Ascending aorta (tissue), 2 donors: ENCODE measurements around the gene CHST11. TPM values are rescaled to one million over a fixed set of nuclear protein-coding genes. Genes with fewer than 3 reads are reported as not detected.

Experiments used
- DNase-seq, 2 donors: peaks; one replicate each; pipeline ENCODE4 v3.0.0-alpha.2; 2019; ENCODE audit warnings: low spot score in 2 of 2
- H3K27ac ChIP-seq, 2 donors: fragments of 200-600 bp; sonication (generic); one replicate each; pipeline ENCODE4 v1.5.1; 2016 to 2017; ENCODE audit warnings: mild to moderate bottlenecking in 1 of 2
- H3K27me3 ChIP-seq: fragments of 200-600 bp; sonication (generic); one replicate; pipeline ENCODE4 v1.5.1; 2017
- H3K36me3 ChIP-seq, 2 donors: fragments of 200-600 bp; sonication (generic); one replicate each; pipeline ENCODE4 v1.5.1; 2016
- H3K4me1 ChIP-seq, 2 donors: fragments of 200-600 bp; sonication (generic); one replicate each; pipeline ENCODE4 v1.5.1; 2016 to 2017; ENCODE audit warnings: mild to moderate bottlenecking in 1 of 2
- H3K4me3 ChIP-seq, 2 donors: fragments of 200-600 bp; sonication (generic); one replicate each; pipeline ENCODE4 v1.5.1; 2016 to 2017; ENCODE audit warnings: mild to moderate bottlenecking in 1 of 2
- H3K9me3 ChIP-seq, 2 donors: fragments of 200-600 bp; sonication (generic); one replicate each; pipeline ENCODE4 v1.5.1; 2016
- CTCF ChIP-seq, 3 experiments: fragments of 200-600 bp in 2 of 3; fragments of 450-650 bp in 1 of 3; sonication (generic) in 2 of 3; IDR thresholded peaks; one replicate each; pipeline ENCODE4 v1.5.1; 2016 to 2019; ENCODE audit warnings: antibody characterized with exemption in 3 of 3, mild to moderate bottlenecking in 1 of 3, moderate library complexity in 1 of 3
- intact Hi-C: fragments of 100-400 bp; cut with DNase I; formaldehyde crosslinking; loops from one replicate; pipeline ENCODE4 v1.15.1; 2023
- total RNA-seq: library from RNA; depleted of rRNA; stranded (reverse); fragments of >200 nt; gene quantifications from one replicate; pipeline ENCODE4 v1.1.0, GENCODE V29; 2016

CHST11 gene
- total RNA-seq, 1 donor from 2014 or later = 63.2 TPM

GRCh38 chr12:104600790-104601739, 144.3 kb downstream of the CHST11 start:
- Histone ChIP-seq H3K27me3 (no peaks in the 10 kb centered on the region), H3K4me1 (peaks cover 0 to 25% of the 10 kb centered on the region in 2 donors)
- DNase-seq = no peak

GRCh38 chr12:104602406-104602805, 145.7 kb downstream of the CHST11 start:
- Histone ChIP-seq H3K36me3 (no peaks in the 10 kb centered on the region), H3K4me1 (peaks cover 0 to 22% of the 10 kb centered on the region in 2 donors), H3K27me3 (no peaks in the 10 kb centered on the region), H3K9me3 (no peaks in the 10 kb centered on the region), H3K27ac (no peak overlapping the region), H3K4me3 (no peak overlapping the region)
- no peak for DNase-seq
- no peak for TF ChIP-seq CTCF (IDR thresholded peaks at IDR 0.05)
- intact Hi-C loops = loop anchor here (5.0 kb wide), 1 partner anchor 70 kb away; no protein-coding TSS in a partner anchor

More at GRCh38 chr12:104600790-104601739, 144.3 kb downstream of the CHST11 start:
- H3K36me3 ChIP-seq = no peaks in the 10 kb centered on the region
- TF ChIP-seq CTCF (IDR thresholded peaks at IDR 0.05) = no peak
- H3K4me3 ChIP-seq = no peak overlapping the region
- no peak overlapping the region for H3K27ac ChIP-seq
- intact Hi-C loops = loop anchor here (5.0 kb wide), 1 partner anchor 71 kb away; no protein-coding TSS in a partner anchor
- no peaks in the 10 kb centered on the region for H3K9me3 ChIP-seq

GRCh38 chr12:104602896-104603295, 146.1 kb downstream of the CHST11 start:
- DNase-seq = no peak
- intact Hi-C loops = loop anchor here (5.0 kb wide), 1 partner anchor 69 kb away; no protein-coding TSS in a partner anchor
- H3K27ac ChIP-seq = peak overlapping the region; percentile 74 to 81
- H3K4me3 ChIP-seq = no peak overlapping the region
- TF ChIP-seq CTCF (IDR thresholded peaks at IDR 0.05) = no peak
- peaks cover 0 to 22% of the 10 kb centered on the region in 2 donors for H3K4me1 ChIP-seq
- H3K27me3 ChIP-seq = no peaks in the 10 kb centered on the region
- H3K9me3 ChIP-seq = no peaks in the 10 kb centered on the region
- no peaks in the 10 kb centered on the region for H3K36me3 ChIP-seq

- Histone ChIP-seq H3K9me3 (no peaks in the 10 kb centered on the region), H3K27me3 (no peaks in the 10 kb centered on the region), H3K36me3 (no peaks in the 10 kb centered on the region), H3K27ac (peak overlapping the region; percentile 74 to 81), H3K4me1 (peaks cover 0 to 22% of the 10 kb centered on the region in 2 donors), H3K4me3 (no peak overlapping the region)
- no peak for TF ChIP-seq CTCF (IDR thresholded peaks at IDR 0.05)
- DNase-seq = no peak
- intact Hi-C loops = loop anchor here (5.0 kb wide), 1 partner anchor 69 kb away; no protein-coding TSS in a partner anchor
Observed at GRCh38 chr12:104603545-104603973, 146.8 kb downstream of the CHST11 start.

GRCh38 chr12:104604070-104604994, 147.6 kb downstream of the CHST11 start:
- H3K4me1 ChIP-seq = peaks cover 0 to 22% of the 10 kb centered on the region in 2 donors
- H3K9me3 ChIP-seq = no peaks in the 10 kb centered on the region
- H3K27me3 ChIP-seq = no peaks in the 10 kb centered on the region
- no peaks in the 10 kb centered on the region for H3K36me3 ChIP-seq
- DNase-seq = peak; percentile 70 to 91
- H3K4me3 ChIP-seq = peak overlapping the region in 1 of 2 donors; percentile 30
- TF ChIP-seq CTCF (IDR thresholded peaks at IDR 0.05) = no peak
- peak overlapping the region; percentile 74 to 81 for H3K27ac ChIP-seq
- intact Hi-C loops = loop anchor here (5.0 kb wide), 1 partner anchor 68 kb away; no protein-coding TSS in a partner anchor
